GM12873 (cell line): ENCODE data around the gene BOC.

ENCODE experiments used
- CTCF ChIP-seq: IDR thresholded peaks from 2 replicates; pipeline ENCODE4 v1.5.1; 2012; ENCODE audit warnings: low read depth, mild to moderate bottlenecking, moderate library complexity, low read length, control low read depth; ENCODE audit not compliant: insufficient read depth; ENCODE audit errors: missing control alignments

The BOC gene

GRCh38 chr3:113272385-113272779, 61.0 kb downstream of the BOC start:
- TF ChIP-seq CTCF, result no peak

- TF ChIP-seq CTCF, result no peak
Observed at GRCh38 chr3:113273011-113273410, 61.7 kb downstream of the BOC start.

GRCh38 chr3:113273604-113274378, 62.4 kb downstream of the BOC start:
- no peak for TF ChIP-seq CTCF

- TF ChIP-seq CTCF, result no peak
Observed at GRCh38 chr3:113274425-113275257, 63.3 kb downstream of the BOC start.

GRCh38 chr3:113275258-113275556, 63.9 kb downstream of the BOC start:
- TF ChIP-seq CTCF, result no peak

- TF ChIP-seq CTCF, result no peak
Observed at GRCh38 chr3:113275583-113275928, 64.2 kb downstream of the BOC start.

GRCh38 chr3:113275929-113276750, 64.8 kb downstream of the BOC start:
- no peak for TF ChIP-seq CTCF
